Endometrial microvascular endothelial cells (primary cell): Measurements from ENCODE around the gene CNTFR. TPM values are rescaled to one million over a fixed set of nuclear protein-coding genes. Genes with fewer than 3 reads are reported as not detected.

Experiments used
- in situ Hi-C: cut with HindIII; loops from 2 replicates; pipeline ENCODE4 v1.10.0; 2017; ENCODE audit warnings: low sequenced_read_pairs, low pct_unique_long_range_greater_than_20kb; ENCODE audit errors: inconsistent ontology term
- total RNA-seq: library from RNA; depleted of rRNA; stranded (reverse); fragments of >200 nt; gene quantifications from one replicate; pipeline ENCODE4 v1.2.3, GENCODE V29; 2015; ENCODE audit errors: inconsistent ontology term

CNTFR gene
- total RNA-seq, 1 donor from 2014 or later, result not detected

DNA sequence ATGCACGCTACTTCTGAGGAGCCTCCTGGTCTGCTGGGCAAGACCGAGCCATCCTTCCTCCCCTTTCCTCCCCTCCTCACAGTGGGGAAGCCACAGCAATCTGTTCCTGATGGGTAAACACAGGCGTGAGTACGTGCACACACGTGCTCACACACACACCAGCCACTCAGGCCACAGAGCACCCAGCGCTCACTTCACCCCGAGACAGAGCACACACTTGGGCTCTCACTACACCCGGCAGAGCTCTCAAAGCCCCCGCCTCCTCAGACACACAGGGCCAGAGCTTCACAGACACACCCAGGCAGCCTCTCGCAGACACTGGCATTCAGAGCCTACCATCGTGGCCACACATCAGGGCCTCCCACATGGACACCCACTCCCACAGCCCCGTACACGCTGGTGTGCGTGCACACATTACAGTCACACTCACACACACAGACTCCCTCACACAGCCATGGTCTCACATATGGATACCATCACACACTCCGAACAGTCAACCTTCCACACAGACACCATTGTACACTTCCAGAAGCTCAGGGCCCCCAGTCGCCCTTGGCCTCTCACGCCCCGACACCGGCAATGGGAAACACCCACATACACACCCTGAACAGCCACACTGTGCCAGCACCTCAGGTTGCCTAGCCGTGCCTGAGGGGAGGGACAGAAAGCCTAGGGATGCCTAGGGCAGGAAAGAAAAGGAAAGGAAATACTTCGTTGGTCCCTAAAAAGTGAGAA is 13.5 kb downstream of the CNTFR start:
- in situ Hi-C loops, result no loop called here

DNA sequence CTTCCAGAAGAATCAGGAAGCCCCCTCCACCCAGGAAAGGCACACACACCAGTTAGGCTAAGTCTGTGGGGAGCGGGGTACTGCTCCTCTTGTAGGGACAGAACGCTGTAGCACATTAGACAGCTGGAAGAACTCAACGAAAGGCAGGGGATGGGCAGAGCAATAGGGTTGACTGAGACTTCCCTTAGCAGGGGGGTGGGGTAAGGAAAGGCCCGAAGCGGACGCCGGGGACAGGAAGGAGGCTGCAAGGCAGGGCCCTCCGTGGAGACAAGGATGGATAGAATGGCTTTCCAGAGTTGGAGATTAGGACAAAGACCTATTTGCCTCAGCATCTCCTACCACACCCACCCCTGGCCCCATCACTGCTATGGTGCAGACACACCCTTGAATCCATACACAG is 14.3 kb downstream of the CNTFR start:
- in situ Hi-C loops, result no loop called here

GRCh38 chr9:34574571-34574970 is 15.0 kb downstream of the CNTFR start:
- in situ Hi-C loops, result no loop called here

DNA sequence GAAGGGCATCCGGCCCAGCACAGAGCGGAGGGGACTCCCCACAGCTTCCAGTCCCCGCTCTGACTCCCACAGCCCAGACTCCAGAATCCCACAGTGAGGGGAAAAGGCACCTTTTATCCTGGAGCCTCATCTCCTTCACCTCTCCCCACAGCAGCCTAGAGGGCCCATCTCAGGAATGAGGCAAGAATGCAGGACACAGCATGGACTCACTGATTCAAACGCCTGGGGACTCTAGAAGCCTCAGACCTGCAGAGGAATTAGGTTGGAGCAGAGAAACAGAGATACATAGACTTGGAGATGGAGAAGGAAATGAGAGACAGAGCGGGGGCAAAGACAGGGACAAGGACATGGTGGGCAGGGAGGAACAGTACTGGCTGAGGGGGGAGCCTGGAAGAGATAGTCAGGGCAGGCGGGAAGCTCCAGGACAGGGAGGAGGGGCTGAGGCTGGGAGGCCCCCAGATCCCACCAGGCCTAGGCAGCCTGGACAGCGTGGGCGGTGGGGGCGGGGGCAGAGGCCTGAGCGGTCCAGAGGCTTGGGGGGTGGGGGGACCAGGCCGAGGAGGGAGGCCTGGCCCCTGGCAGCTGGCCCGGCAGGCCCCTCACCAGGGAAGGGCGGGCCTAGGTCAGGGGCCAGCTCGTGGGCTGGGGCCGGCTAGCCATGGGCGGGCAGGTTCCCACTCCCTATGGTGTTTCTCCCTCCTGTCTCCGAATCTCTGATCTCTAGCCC is 15.8 kb downstream of the CNTFR start:
- in situ Hi-C loops, result no loop called here

DNA sequence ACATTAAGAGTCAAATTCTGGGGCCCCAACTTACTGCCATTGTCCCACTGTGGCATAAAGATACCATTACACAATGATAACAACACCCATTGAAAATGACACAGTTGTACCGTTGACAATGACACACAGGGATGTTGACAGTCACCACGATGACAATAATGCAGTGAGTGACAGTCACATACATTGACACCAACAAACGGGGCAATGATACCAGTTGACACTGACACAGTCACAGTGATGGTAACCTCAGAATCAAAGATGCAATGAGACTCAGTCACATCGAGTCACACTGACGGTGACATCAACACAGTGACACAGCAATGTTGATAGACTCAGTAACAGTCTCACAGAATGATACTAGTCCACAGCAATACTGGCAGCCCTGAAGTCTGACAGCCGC is 16.9 kb downstream of the CNTFR start:
- in situ Hi-C loops, result no loop called here

DNA sequence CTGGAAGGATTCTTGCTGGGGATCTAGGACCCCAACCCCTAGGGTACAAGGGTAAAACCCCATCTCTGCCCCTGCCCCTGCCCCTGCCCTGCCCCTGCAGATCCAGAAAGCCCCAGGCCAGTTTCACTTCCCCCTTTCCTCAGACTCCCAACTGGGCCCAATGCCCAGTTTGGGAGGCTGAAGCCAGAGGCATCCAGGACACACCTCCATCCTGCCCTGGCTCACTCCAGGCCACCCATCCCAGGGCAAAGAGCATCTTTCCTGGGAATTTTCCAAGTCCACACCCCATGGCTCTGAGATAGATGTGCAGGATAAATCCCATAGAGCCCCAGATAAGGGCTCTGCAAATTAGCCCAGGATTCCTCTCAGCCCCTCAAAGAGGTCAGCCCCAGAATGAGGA is 17.4 kb downstream of the CNTFR start:
- in situ Hi-C loops, result no loop called here

GRCh38 chr9:34571481-34571810 is 18.1 kb downstream of the CNTFR start:
- in situ Hi-C loops, result no loop called here

DNA sequence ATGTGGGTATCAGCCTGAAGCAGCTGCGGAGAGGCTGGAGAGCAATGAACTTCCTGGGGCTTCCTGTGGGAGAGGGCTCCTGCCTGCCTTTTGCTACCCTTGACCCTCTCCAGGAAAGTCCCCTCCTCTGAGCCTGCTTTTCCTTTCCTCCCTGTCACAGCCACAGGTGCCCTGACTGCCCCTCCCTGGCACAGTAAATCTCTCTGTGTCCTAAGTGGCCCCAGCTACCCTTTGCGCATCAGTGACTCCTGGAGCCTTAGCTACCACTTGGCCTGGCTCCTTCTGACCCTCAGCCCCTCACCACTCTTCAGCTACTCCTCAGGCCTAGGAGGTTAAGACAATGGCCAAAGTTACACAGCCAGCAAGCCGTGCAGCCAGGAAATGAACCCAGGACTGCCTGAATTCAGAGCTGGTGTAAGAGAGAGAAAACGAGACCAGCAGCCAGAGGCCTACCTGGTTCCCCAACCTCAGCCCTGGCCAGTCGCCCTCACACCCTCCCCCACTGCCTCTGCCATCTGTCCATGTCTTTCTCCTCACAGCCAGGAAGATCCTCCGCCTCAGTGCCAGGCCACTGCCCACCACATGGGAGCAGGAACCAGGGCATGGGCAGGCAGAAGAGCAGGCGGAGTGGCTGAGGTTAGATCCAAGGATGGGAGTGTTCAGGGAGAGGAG is 18.6 kb downstream of the CNTFR start:
- in situ Hi-C loops, result no loop called here

GRCh38 chr9:34570376-34570775 is 19.1 kb downstream of the CNTFR start:
- in situ Hi-C loops, result no loop called here

DNA sequence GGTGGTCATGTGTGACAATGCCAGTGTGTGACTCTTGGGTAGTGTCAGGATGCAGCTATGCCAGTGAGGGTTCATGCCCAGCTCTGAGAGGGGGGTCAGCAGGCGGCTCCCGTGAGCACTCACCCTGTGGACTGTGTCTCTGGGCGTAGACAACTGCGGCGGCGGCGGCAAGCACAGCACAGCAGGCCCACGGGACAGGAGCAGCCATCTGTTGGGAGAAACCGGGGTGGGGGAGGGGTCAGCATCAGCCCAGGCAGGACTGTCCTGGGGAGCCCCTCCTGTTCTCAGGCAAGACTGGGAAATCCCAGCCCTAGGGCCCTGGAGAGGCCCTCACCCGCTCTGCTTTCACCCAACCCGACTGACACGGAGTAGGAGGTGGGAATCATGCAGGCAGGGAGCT is 20.8 kb downstream of the CNTFR start:
- in situ Hi-C loops, result no loop called here

- in situ Hi-C loops, result no loop called here
Observed at GRCh38 chr9:34568133-34568532, 21.4 kb downstream of the CNTFR start.

- in situ Hi-C loops, result no loop called here
Observed at GRCh38 chr9:34566972-34567371, 22.6 kb downstream of the CNTFR start.

DNA sequence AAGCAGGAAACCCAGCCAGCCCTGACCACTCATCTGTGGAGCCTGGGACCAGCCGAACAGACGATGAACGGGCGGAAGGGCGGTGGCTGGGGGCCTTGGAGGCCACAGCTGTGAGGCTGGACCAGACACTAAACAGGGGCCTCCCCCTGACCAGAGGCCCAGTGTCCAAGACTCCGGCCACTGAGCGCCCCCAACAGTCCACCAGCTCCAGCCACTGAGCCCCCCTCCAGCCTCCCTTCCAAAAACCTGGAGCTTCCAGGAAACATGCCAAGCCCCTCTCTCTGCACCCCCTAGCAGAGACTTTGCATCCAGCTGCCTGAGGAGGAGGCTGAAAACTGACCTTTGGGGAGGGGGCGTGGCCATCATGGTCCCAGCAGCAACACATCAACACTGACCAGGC is 23.2 kb downstream of the CNTFR start:
- in situ Hi-C loops, result no loop called here

- in situ Hi-C loops, result no loop called here
Observed at GRCh38 chr9:34565856-34566255, 23.7 kb downstream of the CNTFR start.

GRCh38 chr9:34564617-34565016 is 24.9 kb downstream of the CNTFR start:
- in situ Hi-C loops, result no loop called here

DNA sequence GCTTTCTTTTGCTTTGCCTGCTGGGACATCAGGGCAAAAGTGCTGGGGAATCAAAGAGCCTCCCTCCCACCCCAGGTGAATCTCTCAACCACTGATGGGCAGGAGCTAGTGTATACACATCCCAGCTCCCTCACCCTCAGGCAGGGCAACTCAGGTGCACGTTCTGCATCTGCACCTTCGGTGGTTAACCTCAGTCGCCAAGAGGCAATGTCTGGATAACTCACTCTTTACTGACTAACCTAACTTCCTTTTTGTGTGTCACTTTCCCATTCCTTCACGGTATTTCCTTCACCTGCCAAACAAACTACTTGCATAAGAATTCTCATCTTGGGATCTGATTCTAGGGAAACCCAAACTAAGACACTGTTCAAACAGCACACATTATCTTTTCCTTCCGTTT is 26.3 kb downstream of the CNTFR start:
- in situ Hi-C loops, result no loop called here

DNA sequence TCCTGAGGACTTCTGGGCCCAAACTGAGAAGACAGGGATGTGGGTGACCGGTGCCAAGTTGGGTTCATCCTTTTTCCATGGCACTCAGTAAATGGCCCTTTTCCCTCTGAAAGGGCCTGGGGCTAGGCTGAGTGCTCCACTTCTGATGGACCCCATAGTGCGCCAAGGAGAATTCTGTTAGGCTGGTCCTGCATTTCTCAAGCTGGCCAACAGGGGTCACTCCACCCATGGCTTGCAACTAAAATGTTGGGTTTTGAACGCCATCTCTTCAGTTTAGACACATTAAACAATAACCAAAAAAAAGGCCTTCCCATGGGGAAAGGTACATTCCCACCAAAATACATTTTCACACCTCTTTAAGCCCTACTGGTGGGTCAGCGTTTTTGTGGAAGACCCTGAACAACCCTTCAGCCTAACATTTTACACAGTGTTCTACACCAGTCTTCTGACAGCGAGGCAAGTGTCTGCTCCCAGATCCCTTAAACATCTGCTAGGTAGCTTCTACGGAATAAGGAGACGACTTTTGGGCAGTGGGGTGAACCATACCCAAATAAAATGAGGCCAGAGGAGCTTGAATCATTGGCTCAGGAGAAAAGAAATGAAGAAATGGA is 27.3 kb downstream of the CNTFR start:
- in situ Hi-C loops, result no loop called here

- in situ Hi-C loops, result no loop called here
Observed at GRCh38 chr9:34560599-34561214, 28.8 kb downstream of the CNTFR start.

DNA sequence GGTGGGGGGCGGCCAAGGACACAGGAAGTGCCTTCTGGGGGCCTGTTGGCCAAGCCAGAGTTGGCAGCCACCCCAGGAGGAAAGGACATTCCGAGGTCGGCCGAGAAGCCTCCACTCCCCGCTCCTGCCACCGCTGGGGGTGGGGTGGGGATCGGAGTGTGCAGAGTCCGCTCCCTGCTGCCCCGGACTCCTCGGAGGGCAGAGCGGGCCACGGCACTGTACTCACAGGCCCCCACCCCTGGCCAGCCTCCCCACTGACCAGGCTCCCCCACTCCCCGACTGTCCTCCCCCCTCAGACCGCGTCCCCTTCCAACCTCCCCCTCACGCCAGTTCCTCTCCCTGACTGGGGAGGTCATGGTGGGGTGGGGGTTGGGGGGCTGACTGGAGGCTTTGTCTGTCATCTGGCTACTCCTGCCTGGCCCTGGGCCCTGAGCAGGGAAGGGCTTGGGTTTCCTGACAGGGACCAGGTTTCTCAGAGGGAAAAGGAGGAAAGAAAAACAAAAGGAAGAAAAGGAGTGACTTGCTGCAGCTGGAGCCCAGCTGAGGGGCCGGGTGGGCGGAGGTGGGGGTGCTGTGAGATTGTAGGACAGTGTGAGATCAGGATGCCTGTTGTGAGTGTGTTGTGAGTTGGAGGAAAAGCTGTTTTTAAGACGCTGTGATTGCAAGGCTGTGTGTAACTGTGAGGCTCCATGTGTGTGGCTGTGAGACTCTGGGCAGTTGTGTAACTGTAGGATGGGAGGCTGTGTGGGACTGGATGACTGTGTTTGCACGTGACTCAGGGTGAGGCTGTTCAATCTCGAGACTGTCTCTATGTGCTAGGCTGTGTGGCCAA is 29.7 kb downstream of the CNTFR start:
- in situ Hi-C loops, result no loop called here
